HepG2 (cell line): ENCODE measurements around the gene CNGA3. TPM values are rescaled to one million over a fixed set of nuclear protein-coding genes. Genes with fewer than 3 reads are reported as not detected.

ENCODE experiments used
- ATAC-seq: fragments of 200-7000 bp; cut with Tn5 transposase; 3 replicates; pipeline ENCODE4 v1.9.1; 2020; ENCODE audit warnings: mild to moderate bottlenecking, moderate library complexity
- BruUV-seq: library from RNA; stranded (reverse); fragments of 400-500 nt; replicated peaks from 2 replicates; lab custom pipeline; 2021; lab: Mats Ljungman, UMichigan
- CTCF ChIA-PET: fragments of 300-600 bp; formaldehyde crosslinking; extraction: SDS; loops from one replicate; lab custom pipeline; 2021; ENCODE audit warnings: low total read pairs, inconsistent platforms, low intra/inter-chr PET ratio; lab: Yijun Ruan, JAX
- POLR2A ChIA-PET: fragments of 350-600 bp; sonication (Branson Sonifier 250); formaldehyde crosslinking; loops from one replicate; lab custom pipeline; 2020; ENCODE audit warnings: antibody characterized with exemption, inconsistent platforms; lab: Yijun Ruan, JAX
- DNase-seq: peaks from one replicate; pipeline ENCODE4 v3.0.0-alpha.2; 2015; ENCODE audit warnings: low spot score
- FAIRE-seq: peaks from 3 replicates; lab custom pipeline; 2011; peaks lifted over from hg19 to GRCh38; lab: Jason Lieb, UNC
- H2AFZ ChIP-seq: one replicate; pipeline ENCODE4 v1.6.1; 2011; ENCODE audit warnings: low read length, inconsistent platforms
- H3K27ac ChIP-seq: fragments of 300-600 bp; 3 replicates; pipeline ENCODE4 v1.8.0; 2011; ENCODE audit warnings: mixed run types, mild to moderate bottlenecking, mixed read lengths, low read length, inconsistent platforms; ENCODE audit not compliant: insufficient read depth; ENCODE audit errors: extremely low read length
- H3K27me3 ChIP-seq, 2 experiments: fragments of 200-600 bp in 1 of 2; 2 replicates in 1 of 2; 3 replicates in 1 of 2; pipeline versions ENCODE4 v1.6.0 to v1.8.0; 2011; ENCODE audit warnings: low read length in 2 of 2, mild to moderate bottlenecking in 2 of 2, moderate library complexity in 2 of 2, inconsistent platforms in 1 of 2; ENCODE audit not compliant: insufficient read depth in 2 of 2, control insufficient read depth in 1 of 2
- H3K36me3 ChIP-seq, 2 experiments: fragments of 200-600 bp in 1 of 2; replicated peaks in 1 of 2; 2 replicates in 1 of 2; 3 replicates in 1 of 2; pipeline versions ENCODE4 v1.5.1 to v1.8.0; 2011; ENCODE audit warnings: low read length in 2 of 2, inconsistent platforms in 1 of 2; ENCODE audit not compliant: insufficient read depth in 2 of 2, control insufficient read depth in 1 of 2
- H3K4me1 ChIP-seq: 2 replicates; pipeline ENCODE4 v1.5.1; 2012; ENCODE audit warnings: low read length, inconsistent platforms; ENCODE audit not compliant: insufficient read depth
- H3K4me2 ChIP-seq: 2 replicates; pipeline ENCODE4 v1.6.0; 2011; ENCODE audit warnings: low read depth, low read length, inconsistent platforms
- H3K4me3 ChIP-seq, 3 experiments: fragments of 200-600 bp in 1 of 3; sonication (generic), shearing (Covaris generic) in 1 of 3; replicated peaks in 1 of 3; 2 replicates each; pipeline ENCODE4 v1.5.1; 2011 to 2016; ENCODE audit warnings: low read length in 3 of 3, inconsistent platforms in 2 of 3, low read depth in 2 of 3, mild to moderate bottlenecking in 2 of 3, control low read depth in 1 of 3, mixed read lengths in 1 of 3; ENCODE audit not compliant: insufficient read depth in 1 of 3
- H3K79me2 ChIP-seq: one replicate; pipeline ENCODE4 v1.6.1; 2011; ENCODE audit warnings: low read length, inconsistent platforms; ENCODE audit not compliant: insufficient read depth
- H3K9ac ChIP-seq: 2 replicates; pipeline ENCODE4 v1.6.0; 2011; ENCODE audit warnings: mild to moderate bottlenecking, low read depth, low read length, inconsistent platforms; ENCODE audit not compliant: insufficient read depth
- H3K9me3 ChIP-seq: 2 replicates; pipeline ENCODE4 v1.5.1; 2012; ENCODE audit warnings: mild to moderate bottlenecking, low read length
- H4K20me1 ChIP-seq: 2 replicates; pipeline ENCODE4 v1.6.0; 2011; ENCODE audit warnings: inconsistent platforms, mild to moderate bottlenecking, low read length, moderate library complexity; ENCODE audit not compliant: insufficient read depth
- ARHGAP35 ChIP-seq: sonication (generic); formaldehyde crosslinking; IDR thresholded peaks from 2 replicates; pipeline ENCODE4 v1.9.0; 2022; ENCODE audit warnings: mild to moderate bottlenecking, inconsistent platforms, moderate library complexity, missing genetic modification reagents, borderline replicate concordance
- SOX13 ChIP-seq, 3 experiments: fragments of 450-650 bp in 1 of 3; sonication (generic) in 1 of 3; formaldehyde crosslinking in 1 of 3; IDR thresholded peaks in 2 of 3; conservative IDR thresholded peaks in 1 of 3; 2 replicates each; pipeline versions ENCODE4 v1.5.0 to v1.6.1; 2016 to 2020; ENCODE audit warnings: antibody characterized with exemption in 1 of 3, mild to moderate bottlenecking in 1 of 3, missing compliant biosample characterization in 1 of 3, missing genetic modification reagents in 1 of 3, moderate library complexity in 1 of 3
- ZBTB33 ChIP-seq: sonication (generic); formaldehyde crosslinking; IDR thresholded peaks from 2 replicates; pipeline ENCODE4 v1.4.0; 2020; ENCODE audit warnings: missing genetic modification reagents
- ZNF232 ChIP-seq: sonication (generic); formaldehyde crosslinking; IDR thresholded peaks from 2 replicates; pipeline ENCODE4 v1.4.0; 2020; ENCODE audit warnings: missing genetic modification reagents, borderline replicate concordance
- ZNF7 ChIP-seq: IDR thresholded peaks from 2 replicates; pipeline ENCODE4 v1.6.1; 2016; ENCODE audit warnings: missing biosample characterization, missing genetic modification reagents
- WGBS: methylation state at CpG from one replicate; pipeline ENCODE4 v1.1.6; 2017; ENCODE audit warnings: low lambda C conversion rate; 5-methylcytosine and 5-hydroxymethylcytosine counted together
- in situ Hi-C: cut with HindIII; loops from 2 replicates; pipeline ENCODE4 v1.10.0; 2017; ENCODE audit warnings: low pct_unique_long_range_greater_than_20kb; ENCODE audit not compliant: extremely low pct_ligation_motif_present
- intact Hi-C: fragments of 100-400 bp; cut with micrococcal nuclease; formaldehyde crosslinking; loops from one replicate; pipeline ENCODE4 v1.10.0; 2022; ENCODE audit not compliant: unreplicated experiment
- polyA plus RNA-seq, 8 experiments: library from polyadenylated mRNA; depleted of rRNA in 3 of 8; stranded (reverse) in 7 of 8; unstranded in 1 of 8; fragments of >200 nt; fragmentation: Illumina TruSeq in 4 of 8; extraction: Trizol in 4 of 8; gene quantifications; 2 replicates each; pipeline versions ENCODE4 v1.2.1 to v1.2.3, GENCODE V29; 2011 to 2016; ENCODE audit warnings: low read depth in 4 of 8, missing spikeins in 1 of 8, mixed read lengths in 1 of 8; ENCODE audit not compliant: insufficient read depth in 1 of 8
- total RNA-seq, 5 experiments: library from RNA; depleted of rRNA; stranded (reverse); fragments of >200 nt; fragmentation: Illumina TruSeq; extraction: Trizol; gene quantifications; 2 replicates each; pipeline ENCODE4 v1.2.3, GENCODE V29; 2016; ENCODE audit warnings: low read depth in 1 of 5

CNGA3 gene
- total and polyA plus RNA-seq, 2 of the 13 experiments (the other 11 are each of a cell fraction or from before 2014, with no cell fraction given): not detected

GRCh38 chr2:98297817-98298682, 48.2 kb upstream of the CNGA3 start:
- no peak for ATAC-seq
- CTCF ChIA-PET: no interaction called here

GRCh38 chr2:98298683-98299164, 47.5 kb upstream of the CNGA3 start:
- intact Hi-C loops (no loop called here), in situ Hi-C loops (no loop called here)
- Histone ChIP-seq H3K27me3 (peaks cover 10 to 36% of the 10 kb centered on the region in 2 experiments; a peak in 4 of 5 replicates), H3K4me3 (no peak overlapping the region), H2AFZ (no peak overlapping the region), H3K9me3 (no peaks in the 10 kb centered on the region), H3K27ac (no peak overlapping the region), H3K36me3 (no peaks in the 10 kb centered on the region), H3K4me2 (no peak overlapping the region), H3K79me2 (no peaks in the 10 kb centered on the region), H3K9ac (no peak overlapping the region), H4K20me1 (no peaks in the 10 kb centered on the region), H3K4me1 (peaks cover 25% of the 10 kb centered on the region)
- no peak for DNase-seq
- no peak for FAIRE-seq
- POLR2A ChIA-PET: no interaction called here
- TF ChIP-seq ZBTB33 (CRISPR knock-in tag) (no peak), ZNF232 (CRISPR knock-in tag) (no peak)
- CTCF ChIA-PET: no interaction called here
- no peak for ATAC-seq
- WGBS: 7% methylated on average over 6 of the region's 6 CpGs
- BruUV-seq: no TSS peak

More at GRCh38 chr2:98297817-98298682, 48.2 kb upstream of the CNGA3 start:
- peaks cover 25% of the 10 kb centered on the region for H3K4me1 ChIP-seq
- POLR2A ChIA-PET: no interaction called here
- intact Hi-C loops: no loop called here
- H2AFZ ChIP-seq: no peak overlapping the region
- H3K36me3 ChIP-seq: no peaks in the 10 kb centered on the region
- no peak for FAIRE-seq
- in situ Hi-C loops: no loop called here
- peaks cover 10 to 36% of the 10 kb centered on the region in 2 experiments; a peak in 4 of 5 replicates for H3K27me3 ChIP-seq
- TF ChIP-seq ARHGAP35 (CRISPR knock-in tag) (no peak), ZNF7 (CRISPR knock-in tag) (no peak), SOX13 (IDR thresholded peaks at IDR 0.05) (no peak), SOX13 (CRISPR knock-in tag; conservative IDR thresholded peaks at IDR 0.05 in 1 of 2, IDR thresholded peaks at IDR 0.05 in 1 of 2) (peak in 1 of 2 experiments; percentile 68; a peak in 2 of 4 replicates)
- WGBS: 37% methylated on average over 11 of the region's 12 CpGs
- no peak overlapping the region for H3K4me3 ChIP-seq
- peak; percentile 18 for DNase-seq
- H3K79me2 ChIP-seq: no peaks in the 10 kb centered on the region
- no peaks in the 10 kb centered on the region for H3K9me3 ChIP-seq
- H3K9ac ChIP-seq: no peak overlapping the region
- no peak overlapping the region for H3K27ac ChIP-seq
- H3K4me2 ChIP-seq: no peak overlapping the region
- no peaks in the 10 kb centered on the region for H4K20me1 ChIP-seq
- no TSS peak for BruUV-seq
